ENCODE data around the gene TIMM13.
A peak's percentile ranks its signal among the peaks of the same experiment; 100 is the strongest.

Gene TIMM13

DNA sequence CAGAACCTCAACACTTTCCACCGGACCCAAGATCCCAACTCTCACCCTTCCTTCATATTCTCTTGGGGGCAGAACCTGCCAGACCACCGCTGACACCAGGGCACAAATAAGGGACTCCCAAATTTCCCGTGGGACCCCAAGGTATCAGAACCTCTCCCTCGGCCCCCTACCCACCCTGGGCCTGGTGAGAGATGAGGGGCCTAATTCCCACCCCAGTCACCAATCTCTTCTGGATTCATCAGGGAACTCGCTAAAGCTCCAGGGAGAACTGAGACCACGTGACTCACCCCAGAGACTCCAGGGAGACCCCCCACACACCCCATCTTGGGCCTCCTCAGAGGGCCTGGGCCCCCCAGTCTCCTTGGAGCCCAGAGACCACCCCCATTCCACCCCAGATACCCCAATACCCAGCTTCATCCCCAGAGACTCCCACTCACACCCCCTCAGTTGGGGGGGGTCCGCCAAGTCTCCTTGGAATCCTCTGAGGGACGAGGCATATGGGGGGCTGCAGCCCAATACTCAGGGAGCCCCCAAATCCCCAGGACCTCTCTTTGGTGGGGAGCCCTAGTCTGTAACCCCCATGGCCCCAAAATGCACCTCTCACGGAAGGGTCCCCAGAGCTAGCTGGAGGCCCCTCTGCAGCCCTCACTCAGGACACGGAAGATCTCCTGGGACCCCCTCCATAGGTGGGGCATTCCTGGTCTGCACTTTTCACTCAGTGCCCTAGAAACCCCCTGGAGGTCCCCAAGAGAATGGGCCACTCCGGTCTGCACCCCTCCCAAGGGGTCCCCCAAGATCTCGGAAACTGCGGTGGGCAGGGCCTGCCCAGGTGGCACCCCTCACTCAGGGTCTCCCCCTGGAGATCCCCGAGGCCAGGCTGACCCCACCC, 27.8 kb upstream of the TIMM13 start:
- DNase-seq = no peak

DNA sequence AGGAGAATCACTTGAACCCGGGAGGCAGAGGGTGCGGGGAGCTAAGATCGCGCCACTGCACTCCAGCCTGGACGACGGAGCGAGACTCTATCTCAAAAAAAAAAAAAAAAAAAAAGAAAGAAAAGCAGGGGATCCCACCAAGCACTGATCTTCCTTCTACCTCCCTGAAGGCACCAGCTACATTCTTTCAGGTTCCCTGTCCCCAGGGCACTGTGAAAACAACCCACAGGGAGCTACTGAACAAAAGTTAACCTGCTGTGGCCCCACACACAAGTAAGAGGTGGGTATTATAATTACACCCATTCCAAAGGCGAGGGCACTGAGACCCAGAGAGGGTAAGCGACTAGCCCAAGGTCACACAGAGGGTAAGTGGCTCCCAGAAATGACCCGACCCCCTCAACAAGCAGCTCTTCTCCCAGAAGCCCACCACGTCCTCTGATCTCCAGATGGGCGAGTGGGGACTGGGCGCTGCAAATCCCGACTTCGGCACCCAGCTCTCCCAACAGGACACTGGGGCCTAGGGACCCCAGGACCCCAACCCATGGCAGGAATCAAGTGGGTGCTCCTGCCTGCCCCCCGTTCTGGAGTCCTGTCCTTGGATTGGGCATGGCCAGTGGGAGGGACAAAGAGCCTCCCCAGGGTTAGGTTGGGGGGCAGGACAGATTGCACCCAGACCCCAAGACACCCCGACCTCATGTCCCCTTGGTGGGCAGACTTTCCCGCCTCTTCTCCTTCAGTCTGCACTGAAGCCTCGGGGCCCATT, 27.0 kb upstream of the TIMM13 start:
- no peak for DNase-seq

DNA sequence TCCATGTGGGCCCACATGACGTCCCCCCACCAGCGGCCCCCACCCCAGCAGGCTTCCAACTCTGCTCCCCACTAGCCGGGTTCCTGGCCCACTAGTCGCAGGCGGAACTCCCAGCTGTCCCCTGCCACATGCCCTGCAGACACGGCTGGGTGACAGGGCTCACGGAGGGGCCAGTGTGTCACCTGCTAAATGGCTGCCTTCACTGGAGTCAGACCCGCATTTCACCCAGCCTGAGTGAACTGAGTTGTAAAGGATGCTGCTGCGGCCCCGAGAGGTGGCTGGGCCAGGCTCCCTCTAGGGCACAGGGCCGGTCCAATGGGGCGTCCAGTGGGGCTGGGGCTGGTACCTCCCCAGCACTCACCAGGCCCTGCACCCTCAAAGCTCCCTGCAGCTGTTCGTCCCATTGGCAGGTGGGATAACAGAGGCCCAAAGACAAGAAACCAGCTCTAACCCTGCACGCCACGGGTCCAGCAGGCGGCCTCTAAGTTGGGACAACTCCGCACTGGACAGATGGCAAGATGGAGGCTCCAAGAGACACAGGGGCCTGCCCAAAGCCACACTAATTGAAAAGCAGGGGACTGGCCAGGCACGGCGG, 26.1 kb upstream of the TIMM13 start:
- DNase-seq = no peak

DNA sequence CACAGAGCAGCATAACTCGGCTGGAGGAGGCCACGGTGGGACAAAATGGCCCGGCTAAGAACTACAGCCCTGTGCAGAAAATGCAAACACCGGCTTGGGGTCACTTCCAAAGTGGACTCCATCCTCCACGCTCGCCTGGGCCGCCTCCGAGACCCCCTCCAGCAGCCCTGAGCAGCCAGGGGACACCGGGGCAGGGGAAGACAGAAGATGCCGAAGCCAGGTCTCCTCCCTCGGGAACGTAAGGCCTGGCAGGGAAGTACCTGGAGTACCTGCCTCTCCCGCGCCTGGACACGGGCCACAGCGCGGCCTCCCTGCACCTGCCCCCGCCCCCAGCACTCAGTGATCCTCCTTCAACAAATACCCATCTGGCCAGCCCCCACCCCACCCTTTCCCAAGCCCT, 24.4 kb upstream of the TIMM13 start:
- no peak for DNase-seq

DNA sequence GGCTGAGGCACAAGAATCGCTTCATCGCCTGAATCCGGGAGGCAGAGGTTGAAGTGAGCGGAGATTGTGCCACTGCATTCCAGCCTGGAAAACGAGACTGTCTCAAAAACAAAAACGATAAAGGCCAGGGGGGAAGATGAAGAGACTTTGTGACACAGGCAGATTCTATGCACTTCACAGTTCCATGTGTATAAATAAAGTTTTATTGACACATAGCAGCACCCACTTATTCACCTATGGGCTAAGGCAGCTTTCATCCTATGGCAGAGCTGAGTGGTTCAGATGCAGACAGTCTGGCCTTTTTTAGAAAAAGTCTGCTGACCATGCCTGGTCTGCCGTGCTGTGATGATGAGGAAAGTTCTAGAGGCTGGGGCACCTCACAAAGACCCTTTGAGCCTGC, 23.8 kb upstream of the TIMM13 start:
- no peak for DNase-seq

DNA sequence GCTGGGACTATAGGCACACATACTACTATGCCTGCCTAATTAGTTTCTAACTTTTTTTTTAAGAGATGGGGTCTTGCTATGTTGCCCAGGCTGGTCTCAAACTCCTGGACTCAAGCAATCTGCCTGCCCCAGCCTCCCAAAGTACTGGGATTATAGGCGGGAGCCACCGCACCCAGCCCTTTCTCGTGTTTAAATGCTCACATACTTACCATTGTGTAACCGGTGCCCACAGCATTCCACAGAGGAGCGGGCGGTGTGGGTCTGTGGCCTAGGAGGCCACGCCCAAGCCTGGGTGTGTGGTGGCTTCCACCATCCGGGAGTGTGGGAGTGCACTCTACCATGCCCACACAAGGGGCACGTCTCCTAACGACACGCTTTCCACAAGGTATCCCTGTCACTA, 21.6 kb upstream of the TIMM13 start:
- DNase-seq = no peak

DNA sequence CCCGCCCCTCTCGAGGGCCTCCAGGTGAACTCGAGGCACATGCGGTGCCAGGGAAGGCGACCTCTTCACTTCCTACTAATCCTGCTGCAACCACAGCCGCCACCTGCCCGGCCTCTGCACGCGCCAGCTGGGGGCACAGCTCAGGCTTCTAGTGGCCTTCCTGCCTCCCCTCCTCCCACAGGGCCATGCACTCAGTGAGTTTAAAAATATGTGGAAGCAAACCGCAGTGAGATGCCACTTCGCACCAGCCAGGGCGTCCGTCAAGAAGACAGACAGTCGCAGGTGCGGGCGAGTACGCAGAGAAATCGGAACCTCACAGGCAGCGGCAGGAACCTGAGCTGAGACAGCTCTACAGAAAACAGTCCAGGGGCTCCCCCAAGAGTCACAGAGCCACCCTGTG, 19.0 kb upstream of the TIMM13 start:
- peak; percentile 38 to 44 for DNase-seq

DNA sequence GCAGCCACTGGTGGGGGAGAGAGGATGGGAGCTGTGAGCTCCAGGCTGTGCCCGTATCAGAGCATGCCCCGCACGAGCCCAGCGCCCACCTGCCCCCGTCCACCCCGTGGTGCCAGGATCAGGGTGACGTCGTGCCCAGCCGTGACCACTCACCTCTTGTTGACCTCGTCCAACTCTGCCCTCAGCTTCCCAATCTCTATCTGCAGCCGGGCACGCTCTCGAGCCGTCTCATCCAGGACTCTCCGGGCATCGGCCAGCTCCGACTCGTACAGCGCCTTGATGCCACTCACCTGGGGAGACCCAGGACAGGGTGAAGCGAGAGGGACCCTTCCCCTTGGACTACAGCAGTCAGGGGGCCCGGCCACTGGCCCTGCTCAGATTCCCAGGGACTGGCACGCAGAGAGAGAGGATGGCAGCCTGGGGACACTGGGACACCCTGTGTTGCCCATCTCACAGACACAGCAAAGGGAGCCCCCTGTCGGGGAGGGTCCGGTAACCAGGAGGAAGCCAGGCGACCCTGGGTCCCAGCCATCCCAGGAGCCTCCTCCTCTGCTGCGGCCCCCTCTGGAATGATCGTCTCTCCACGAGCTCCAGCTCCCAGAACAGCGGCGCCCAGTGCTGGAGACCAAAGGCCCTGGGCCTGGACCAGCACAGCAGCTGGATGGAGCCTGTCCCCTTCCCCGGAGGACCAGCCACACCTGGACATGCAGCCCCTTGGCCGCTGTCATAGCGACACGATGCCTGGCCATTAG, 17.0 kb upstream of the TIMM13 start:
- no peak for DNase-seq

DNA sequence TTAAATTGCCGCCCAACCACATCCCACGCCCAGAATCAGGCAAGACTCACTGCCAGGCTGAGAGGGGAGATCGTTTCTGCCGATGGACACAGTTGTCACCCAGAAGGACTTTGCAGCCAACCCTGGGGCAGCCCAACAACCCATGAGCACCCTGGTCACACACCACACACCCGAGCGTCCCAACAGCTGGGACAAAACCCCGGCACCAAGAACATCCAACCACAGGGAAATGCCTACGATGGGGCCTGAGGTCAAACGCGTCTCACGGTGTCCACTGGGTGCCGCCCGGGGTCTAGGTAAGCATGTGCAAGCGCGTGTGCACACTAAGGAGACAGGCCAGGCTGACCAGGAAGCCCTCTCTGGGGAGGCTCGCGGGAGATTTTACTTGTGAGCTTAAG, 16.4 kb upstream of the TIMM13 start:
- DNase-seq = no peak

DNA sequence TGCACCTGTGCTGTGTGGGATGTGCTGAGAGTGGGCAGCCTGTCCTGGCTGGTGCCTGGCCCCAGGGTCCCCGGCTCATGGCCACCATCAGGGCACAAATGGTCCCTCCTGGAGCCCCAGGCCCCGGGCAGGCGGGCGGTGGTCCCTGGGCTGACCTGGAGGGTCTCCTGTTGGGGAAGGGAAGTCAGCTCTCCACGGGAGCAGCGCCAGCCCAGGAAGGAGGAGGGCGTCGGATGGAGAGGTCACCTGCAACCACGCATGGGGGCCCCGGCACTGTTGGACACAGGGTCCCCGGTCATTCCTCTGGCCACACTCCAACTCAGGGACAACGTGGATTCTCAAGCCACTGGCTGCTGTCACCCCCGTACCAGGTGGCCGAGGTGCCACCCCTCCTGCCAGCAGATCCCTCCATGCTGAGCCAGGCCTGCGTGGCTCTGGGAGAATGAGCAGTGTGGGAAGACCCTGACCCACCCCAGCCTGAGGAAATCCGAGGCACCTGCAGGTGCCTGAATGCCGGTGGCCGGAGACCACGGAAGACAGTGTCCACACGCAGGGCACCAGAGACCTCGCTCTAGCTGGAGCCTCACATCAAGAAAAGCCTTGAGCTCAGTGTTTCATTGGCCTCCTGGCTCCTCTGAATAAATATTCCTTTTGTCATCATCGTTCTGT, 15.9 kb upstream of the TIMM13 start:
- DNase-seq = no peak

DNA sequence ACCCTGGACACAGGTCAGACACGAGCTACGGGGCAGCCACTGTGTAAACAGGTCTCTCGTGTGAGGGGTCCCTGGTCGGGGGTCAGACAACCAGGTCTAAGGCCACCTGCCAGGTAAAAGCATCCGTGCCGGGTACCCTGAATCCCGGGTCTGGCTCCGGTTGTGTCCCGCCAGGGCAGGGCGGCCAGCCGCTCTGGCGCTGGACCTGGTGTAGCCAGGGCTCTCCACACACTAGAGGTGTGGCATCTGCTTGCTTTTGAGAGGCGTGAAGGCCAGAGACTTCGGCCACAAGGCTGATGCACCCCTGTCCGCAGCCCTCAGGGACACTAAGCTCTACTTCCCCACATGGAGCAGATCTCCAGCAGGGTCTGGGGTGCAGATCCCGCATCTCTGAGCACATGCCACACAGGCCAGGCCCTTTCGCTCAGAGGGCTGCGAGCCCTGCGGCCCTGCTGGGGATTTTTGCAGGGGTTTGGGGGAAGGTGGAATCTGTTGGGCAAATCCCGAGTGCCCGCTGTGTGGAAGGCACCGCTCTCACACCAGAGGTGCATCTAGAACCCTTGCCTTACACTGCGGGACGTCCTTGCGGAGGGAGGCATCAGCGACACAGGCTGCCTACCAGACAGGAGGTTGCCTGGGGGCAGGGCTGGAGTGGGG, 13.8 kb upstream of the TIMM13 start:
- DNase-seq = no peak

DNA sequence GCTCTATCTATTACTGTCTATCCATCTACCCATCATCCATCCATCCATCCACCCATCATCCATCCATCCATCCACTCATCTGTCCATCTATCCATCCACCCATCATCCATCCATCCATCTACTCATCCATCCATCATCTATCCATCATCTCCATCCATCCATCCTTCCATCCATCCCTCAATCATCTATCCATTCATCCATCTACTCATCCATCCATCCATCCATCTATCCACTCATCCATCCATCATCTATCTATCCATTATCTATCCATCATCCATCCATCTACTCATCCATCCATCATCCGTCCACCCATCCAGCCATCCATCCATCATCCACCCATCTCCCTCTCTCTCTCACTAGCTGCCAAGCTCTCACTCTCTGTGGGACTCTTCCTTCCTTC, 13.1 kb upstream of the TIMM13 start:
- no peak for DNase-seq

DNA sequence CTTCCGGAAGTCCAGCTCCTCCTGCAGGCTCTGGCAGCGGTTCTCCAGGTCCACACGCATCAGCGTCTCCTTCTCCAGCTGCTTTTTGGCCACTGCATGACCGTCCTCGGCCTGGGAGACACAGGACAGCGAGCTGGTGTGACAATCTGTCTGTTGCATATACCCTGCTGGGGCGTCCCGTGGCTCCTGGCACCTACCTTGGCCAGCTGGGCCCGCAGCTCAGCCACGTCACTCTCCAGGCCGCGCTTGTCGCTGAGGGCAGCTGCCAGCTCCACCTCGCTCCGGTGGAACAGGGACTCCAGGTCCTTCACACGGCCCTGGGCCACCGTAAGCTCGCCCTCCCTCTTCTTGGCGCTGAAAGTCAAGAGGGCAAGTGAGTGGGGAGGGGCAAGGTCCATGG, 10.8 kb upstream of the TIMM13 start:
- DNase-seq = no peak

DNA sequence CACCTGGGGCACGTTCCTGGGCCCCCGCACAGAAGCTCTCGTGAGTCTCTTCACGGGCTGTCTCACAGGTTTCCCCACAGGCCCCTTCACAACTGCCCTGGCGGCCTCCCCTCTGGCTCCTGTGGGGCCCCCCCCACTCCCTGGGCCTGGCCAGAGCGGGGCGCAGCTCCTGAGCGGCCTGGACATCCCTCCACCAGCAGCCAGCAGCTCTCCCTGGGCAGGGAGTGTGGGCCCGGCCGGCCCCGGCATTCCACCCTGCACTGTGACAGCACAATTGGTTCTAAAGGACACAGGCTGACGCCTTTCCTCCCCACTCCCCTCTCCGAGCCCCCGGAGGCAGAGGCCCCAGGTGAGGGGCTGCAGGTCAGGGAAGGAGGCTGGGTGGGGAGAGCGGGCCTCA, 9.5 kb upstream of the TIMM13 start:
- DNase-seq = no peak

DNA sequence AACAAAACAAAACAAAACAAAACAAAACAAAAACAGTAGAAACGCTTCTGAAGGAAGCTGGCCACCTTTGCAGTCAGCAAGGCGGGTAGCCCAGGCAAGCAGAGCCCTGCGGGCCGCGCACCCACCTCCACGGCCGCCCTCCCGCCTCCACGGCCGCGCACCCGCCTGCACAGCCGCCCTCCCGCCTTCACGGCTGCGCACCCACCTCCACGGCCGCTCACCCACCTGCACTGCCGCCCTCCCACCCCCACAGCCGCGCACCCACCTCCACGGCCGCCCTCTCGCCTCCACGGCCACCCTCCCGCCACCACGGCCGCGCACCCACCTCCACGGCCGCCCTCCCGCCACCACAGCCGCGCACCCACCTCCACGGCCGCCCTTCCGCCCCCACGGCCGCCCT, 9.0 kb upstream of the TIMM13 start:
- DNase-seq = no peak

DNA sequence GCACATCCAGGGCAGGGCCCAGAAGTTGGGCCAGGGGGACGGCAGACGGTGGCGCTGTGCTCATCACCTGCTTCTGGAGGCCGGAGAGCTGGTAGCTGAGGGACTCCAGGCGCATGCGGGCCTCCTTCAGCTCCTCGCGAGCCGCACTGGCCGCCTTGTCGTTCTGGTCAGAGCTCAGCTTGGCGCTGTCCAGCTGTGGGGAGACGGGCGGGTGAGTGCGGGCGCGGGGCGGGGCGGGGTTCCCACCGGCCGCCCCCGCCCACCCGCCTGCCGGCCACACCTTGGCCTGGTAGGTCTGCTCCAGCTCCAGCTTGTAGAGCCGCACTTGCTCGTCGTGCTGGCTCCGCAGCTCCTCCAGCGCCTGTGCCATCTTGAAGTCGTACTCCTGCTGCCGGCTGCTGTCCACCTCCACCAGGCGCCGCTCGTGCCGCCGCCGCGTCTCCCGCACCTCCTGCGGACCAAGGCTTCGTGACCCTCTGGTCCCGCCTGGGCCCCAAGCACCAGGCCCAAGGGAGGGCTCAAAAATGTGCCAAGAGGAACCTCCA, 7.4 kb upstream of the TIMM13 start:
- DNase-seq = no peak

DNA sequence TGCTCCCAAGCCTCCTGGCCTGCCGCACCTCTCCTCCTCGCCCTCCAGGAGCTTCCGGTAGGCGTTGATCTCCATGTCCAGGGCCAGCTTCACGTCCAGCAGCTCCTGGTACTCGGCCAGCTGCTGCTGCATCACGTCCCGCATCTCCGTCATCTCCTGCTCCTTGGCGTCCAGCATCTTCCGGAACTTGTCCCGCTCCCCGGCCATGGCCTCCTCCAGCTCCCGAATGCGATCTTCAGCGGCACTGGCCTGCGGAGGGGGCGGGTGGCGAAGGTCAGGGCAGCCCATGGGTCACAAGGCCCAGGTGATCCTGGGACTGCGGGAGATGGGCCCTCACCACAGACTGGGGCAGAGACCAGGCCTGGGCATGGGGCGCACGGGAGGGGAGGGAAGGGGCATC, 6.9 kb upstream of the TIMM13 start:
- no peak for DNase-seq

DNA sequence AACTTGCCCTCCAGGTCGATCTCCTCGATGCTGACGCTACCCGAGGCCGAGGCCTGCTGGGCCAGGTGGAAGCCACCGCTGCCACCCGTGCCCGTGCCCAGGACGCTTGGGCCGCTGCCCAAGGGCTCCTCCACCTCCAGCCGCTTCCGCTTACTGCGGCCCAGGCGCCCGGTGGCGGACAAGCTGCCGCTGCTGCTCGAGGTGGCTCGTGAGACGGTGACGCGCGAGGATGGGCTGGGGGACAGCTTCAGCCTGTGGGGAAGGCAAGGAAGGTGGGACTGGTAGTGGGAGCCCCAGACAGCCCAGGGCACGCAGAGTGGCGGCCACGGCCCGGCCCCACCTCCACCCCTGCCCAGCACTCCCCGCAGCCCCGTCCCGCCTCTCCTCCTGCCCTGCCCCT, 6.5 kb upstream of the TIMM13 start:
- no peak for DNase-seq

DNA sequence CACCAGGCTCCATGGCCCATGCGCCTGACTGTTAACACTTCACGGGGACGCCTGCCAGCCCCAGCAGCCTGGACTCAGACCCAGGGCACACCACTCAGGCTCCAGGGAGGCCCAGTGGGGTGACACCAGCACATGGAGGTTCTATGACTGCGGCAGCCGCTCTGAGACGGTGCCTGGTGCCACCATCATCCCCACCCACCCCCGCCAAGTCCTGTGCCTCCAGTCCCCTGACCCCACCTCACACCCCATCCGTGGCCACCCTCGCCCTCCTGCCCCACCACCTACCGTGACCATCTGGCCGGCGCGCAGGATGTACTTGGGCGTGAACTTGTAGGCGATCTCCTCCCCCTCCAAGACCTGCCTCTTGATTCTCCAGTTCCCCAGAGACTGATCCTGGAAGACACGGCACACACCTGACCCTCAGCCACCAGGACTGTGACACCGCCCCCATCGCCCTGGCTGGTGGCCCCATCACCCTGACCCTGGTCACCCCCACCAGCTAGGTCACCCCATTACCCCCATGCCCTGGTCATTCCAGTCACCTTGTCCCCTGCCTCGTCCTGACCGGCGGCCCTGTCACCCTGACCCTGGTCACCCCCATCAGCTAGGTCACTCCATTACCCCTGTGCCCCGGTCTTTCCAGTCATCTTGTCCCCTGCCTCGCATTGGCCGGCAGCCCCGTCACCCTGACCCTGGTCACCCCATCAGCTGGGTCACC, 4.9 kb upstream of the TIMM13 start:
- DNase-seq = no peak

DNA sequence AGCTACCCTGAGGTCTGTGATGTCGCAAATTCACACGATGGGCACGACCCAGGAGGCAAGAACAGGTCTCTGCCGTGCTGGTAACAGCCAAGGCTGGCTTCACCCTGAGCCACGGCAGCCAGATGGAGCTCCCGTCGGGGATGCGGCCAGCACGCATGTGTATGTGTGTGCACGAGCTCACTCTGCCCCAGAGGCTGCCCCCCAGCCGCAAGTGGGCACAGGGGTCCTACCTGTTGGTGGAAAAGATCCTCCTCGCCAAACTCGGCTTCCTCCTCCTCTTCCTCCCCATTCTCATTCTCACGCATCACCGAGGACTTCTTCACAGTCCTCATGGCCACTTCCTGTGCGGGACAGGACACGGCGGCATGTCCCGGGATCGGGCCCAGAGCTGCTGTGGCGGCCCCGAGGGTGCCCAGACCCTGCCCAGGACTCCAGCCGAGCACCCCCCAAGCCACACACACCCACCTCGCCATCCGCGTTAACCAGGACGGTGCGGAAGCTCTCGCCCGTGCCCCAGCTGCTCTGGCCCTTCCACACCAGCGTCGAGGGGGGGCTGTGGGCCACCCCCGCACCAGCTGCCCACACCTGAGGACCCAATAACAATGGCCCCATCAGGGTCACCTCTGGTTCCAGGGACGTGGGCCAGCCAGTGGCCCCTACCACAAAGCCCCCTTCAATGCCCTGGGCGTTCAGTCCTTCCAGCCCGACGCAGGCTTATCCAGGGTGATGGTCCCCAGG, 4.1 kb upstream of the TIMM13 start:
- no peak for DNase-seq
